ENCODE data around the gene ANLN.
"Not testable (repeated sequence)": the region's sequence is repeated elsewhere in the genome, so short reads cannot be mapped to it uniquely, and the experiment has no call there.

The ANLN gene

DNA sequence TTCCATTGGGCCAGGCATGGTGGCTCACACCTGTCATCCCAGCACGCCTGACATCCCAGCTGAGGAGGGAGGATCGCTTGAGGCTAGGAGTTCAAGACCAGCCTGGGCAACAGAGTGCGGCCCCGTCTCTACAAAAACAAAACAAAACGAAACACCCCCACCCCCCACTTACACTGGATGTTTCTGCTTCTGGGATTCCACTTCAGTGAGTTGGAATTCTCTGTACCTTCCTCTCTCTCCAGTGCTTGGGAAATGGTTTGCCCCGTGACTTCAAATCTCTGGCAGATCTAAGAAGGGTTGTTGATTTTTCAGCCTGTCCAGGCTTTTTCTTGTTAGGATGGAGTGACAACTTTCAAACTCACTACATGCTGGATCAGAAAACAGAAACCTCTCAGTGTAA lies 106.9 kb downstream of the ANLN start:
- TF ChIP-seq PRDM1 (tag by site-specific recombination; IDR thresholded peaks at IDR 0.05) (no peak), ZNF747 (tag by site-specific recombination; IDR thresholded peaks at IDR 0.05) (no peak), KLF17 (tag by site-specific recombination; IDR thresholded peaks at IDR 0.05) (no peak), ZNF146 (tag by site-specific recombination; IDR thresholded peaks at IDR 0.05) (no peak), SCRT1 (tag by site-specific recombination; IDR thresholded peaks at IDR 0.05; ENCODE audit: borderline replicate concordance) (no peak), GLIS1 (tag by site-specific recombination; IDR thresholded peaks at IDR 0.05) (no peak), ZNF214 (tag by site-specific recombination; IDR thresholded peaks at IDR 0.05; ENCODE audit: borderline replicate concordance) (no peak), ZBTB26 (tag by site-specific recombination; optimal IDR thresholded peaks at IDR 0.05) (no peak), ATF2 (tag by site-specific recombination; IDR thresholded peaks at IDR 0.05; ENCODE audit: low read depth) (no peak), FEZF1 (tag by site-specific recombination; IDR thresholded peaks at IDR 0.05) (no peak), ZFP3 (tag by site-specific recombination; IDR thresholded peaks at IDR 0.05; ENCODE audit: low read depth) (no peak)
- TF ChIP-seq, protein P1, sequence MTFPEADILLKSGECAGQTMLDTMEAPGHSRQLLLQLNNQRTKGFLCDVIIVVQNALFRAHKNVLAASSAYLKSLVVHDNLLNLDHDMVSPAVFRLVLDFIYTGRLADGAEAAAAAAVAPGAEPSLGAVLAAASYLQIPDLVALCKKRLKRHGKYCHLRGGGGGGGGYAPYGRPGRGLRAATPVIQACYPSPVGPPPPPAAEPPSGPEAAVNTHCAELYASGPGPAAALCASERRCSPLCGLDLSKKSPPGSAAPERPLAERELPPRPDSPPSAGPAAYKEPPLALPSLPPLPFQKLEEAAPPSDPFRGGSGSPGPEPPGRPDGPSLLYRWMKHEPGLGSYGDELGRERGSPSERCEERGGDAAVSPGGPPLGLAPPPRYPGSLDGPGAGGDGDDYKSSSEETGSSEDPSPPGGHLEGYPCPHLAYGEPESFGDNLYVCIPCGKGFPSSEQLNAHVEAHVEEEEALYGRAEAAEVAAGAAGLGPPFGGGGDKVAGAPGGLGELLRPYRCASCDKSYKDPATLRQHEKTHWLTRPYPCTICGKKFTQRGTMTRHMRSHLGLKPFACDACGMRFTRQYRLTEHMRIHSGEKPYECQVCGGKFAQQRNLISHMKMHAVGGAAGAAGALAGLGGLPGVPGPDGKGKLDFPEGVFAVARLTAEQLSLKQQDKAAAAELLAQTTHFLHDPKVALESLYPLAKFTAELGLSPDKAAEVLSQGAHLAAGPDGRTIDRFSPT (tag by site-specific recombination; IDR thresholded peaks at IDR 0.05), result no peak
- TF ChIP-seq, protein P2, sequence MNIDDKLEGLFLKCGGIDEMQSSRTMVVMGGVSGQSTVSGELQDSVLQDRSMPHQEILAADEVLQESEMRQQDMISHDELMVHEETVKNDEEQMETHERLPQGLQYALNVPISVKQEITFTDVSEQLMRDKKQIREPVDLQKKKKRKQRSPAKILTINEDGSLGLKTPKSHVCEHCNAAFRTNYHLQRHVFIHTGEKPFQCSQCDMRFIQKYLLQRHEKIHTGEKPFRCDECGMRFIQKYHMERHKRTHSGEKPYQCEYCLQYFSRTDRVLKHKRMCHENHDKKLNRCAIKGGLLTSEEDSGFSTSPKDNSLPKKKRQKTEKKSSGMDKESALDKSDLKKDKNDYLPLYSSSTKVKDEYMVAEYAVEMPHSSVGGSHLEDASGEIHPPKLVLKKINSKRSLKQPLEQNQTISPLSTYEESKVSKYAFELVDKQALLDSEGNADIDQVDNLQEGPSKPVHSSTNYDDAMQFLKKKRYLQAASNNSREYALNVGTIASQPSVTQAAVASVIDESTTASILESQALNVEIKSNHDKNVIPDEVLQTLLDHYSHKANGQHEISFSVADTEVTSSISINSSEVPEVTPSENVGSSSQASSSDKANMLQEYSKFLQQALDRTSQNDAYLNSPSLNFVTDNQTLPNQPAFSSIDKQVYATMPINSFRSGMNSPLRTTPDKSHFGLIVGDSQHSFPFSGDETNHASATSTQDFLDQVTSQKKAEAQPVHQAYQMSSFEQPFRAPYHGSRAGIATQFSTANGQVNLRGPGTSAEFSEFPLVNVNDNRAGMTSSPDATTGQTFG (tag by site-specific recombination; IDR thresholded peaks at IDR 0.05; ENCODE audit: borderline replicate concordance), result no peak
- CTCF ChIA-PET, result interaction anchor here (0.6 to 1.2 kb wide), 2 partner anchors 9 to 122 kb away, joined by 3 to 4 read pairs; no protein-coding TSS in a partner anchor
- no peaks in the 10 kb centered on the region for H3K36me3 ChIP-seq (ENCODE audit: control insufficient read depth in 2 of 2, insufficient read depth in 1 of 2, low read length in 2 of 2)
- no peaks in the 10 kb centered on the region for H3K4me1 ChIP-seq (ENCODE audit: control insufficient read depth, insufficient read depth, low read length)
- POLR2A ChIA-PET, result no interaction called here
- no peak overlapping the region for H3K27ac ChIP-seq (ENCODE audit: extremely low read depth, low read depth, low read length)
- H3K9me3 ChIP-seq (ENCODE audit: control insufficient read depth, insufficient read depth, low read depth, low read length), result no peaks in the 10 kb centered on the region
- no peak overlapping the region for H3K4me3 ChIP-seq (ENCODE audit: low read depth, low read length)

- H3K4me3 ChIP-seq (ENCODE audit: low read depth, low read length); POLR2A ChIA-PET; H3K36me3 ChIP-seq (ENCODE audit: control insufficient read depth in 2 of 2, insufficient read depth in 1 of 2, low read length in 2 of 2); H3K27ac ChIP-seq (ENCODE audit: extremely low read depth, low read depth, low read length); H3K4me1 ChIP-seq (ENCODE audit: control insufficient read depth, insufficient read depth, low read length); H3K9me3 ChIP-seq (ENCODE audit: control insufficient read depth, insufficient read depth, low read depth, low read length): not testable (repeated sequence)
- CTCF ChIA-PET, result interaction anchor here (0.6 to 1.2 kb wide), 2 partner anchors 10 to 122 kb away, joined by 3 to 4 read pairs; no protein-coding TSS in a partner anchor
Measured at GRCh38 chr7:36497176-36497575, 107.5 kb downstream of the ANLN start.

All from HEK293 (cell line).